HL-60 (cell line): ENCODE results near the gene TMEM198.

Experiments used
- DNase-seq, 2 experiments: peaks; one replicate each; pipeline ENCODE4 v3.0.0-alpha.2; 2010 to 2020; ENCODE audit warnings: low read depth in 1 of 2, low spot score in 1 of 2
- H3K27ac ChIP-seq: fragments of 250-450 bp; sonication (Bioruptor Pico); replicated peaks from 2 replicates; pipeline ENCODE4 v1.5.1; 2020; ENCODE audit warnings: mild to moderate bottlenecking, moderate library complexity
- H3K27me3 ChIP-seq: fragments of 250-450 bp; sonication (Bioruptor Pico); 2 replicates; pipeline ENCODE4 v1.5.1; 2021; ENCODE audit warnings: mild to moderate bottlenecking, moderate library complexity; ENCODE audit not compliant: insufficient read depth, poor library complexity, severe bottlenecking
- H3K4me3 ChIP-seq: replicated peaks from 2 replicates; pipeline ENCODE4 v1.5.1; 2011; ENCODE audit warnings: mild to moderate bottlenecking, control low read depth, low read length; ENCODE audit not compliant: insufficient read depth
- CTCF ChIP-seq: IDR thresholded peaks from one replicate; pipeline ENCODE4 v1.5.1; 2011; ENCODE audit warnings: low read length, control low read depth, inconsistent platforms; ENCODE audit not compliant: insufficient read depth
- GABPA ChIP-seq: IDR thresholded peaks from 2 replicates; pipeline ENCODE4 v1.6.1; 2012; ENCODE audit warnings: low read depth
- POLR2AphosphoS5 ChIP-seq: IDR thresholded peaks from 2 replicates; pipeline ENCODE4 v1.6.1; 2012; ENCODE audit warnings: low read depth
- REST ChIP-seq: IDR thresholded peaks from 2 replicates; pipeline ENCODE4 v1.6.1; 2012; ENCODE audit warnings: low read depth; ENCODE audit not compliant: insufficient replicate concordance
- SPI1 ChIP-seq: IDR thresholded peaks from 2 replicates; pipeline ENCODE4 v1.6.1; 2012; ENCODE audit warnings: low read depth, mild to moderate bottlenecking, borderline replicate concordance

TMEM198 gene

GRCh38 chr2:219514836-219515235 is 29.0 kb upstream of the TMEM198 start:
- peaks cover 77% of the 10 kb centered on the region for H3K27me3 ChIP-seq

GRCh38 chr2:219515874-219516629 is 27.8 kb upstream of the TMEM198 start:
- no peak overlapping the region for H3K4me3 ChIP-seq
- peaks cover 76% of the 10 kb centered on the region for H3K27me3 ChIP-seq
- no peak for DNase-seq
- TF ChIP-seq CTCF (no peak), SPI1 (no peak), REST (no peak), GABPA (no peak), POLR2AphosphoS5 (no peak)
- no peak overlapping the region for H3K27ac ChIP-seq

More at GRCh38 chr2:219514836-219515235, 29.0 kb upstream of the TMEM198 start:
- TF ChIP-seq CTCF (no peak), GABPA (no peak), REST (no peak), POLR2AphosphoS5 (no peak), SPI1 (no peak)
- no peak for DNase-seq
- Histone ChIP-seq H3K4me3 (no peak overlapping the region), H3K27ac (no peak overlapping the region)

- TF ChIP-seq CTCF (no peak), GABPA (no peak), REST (no peak), POLR2AphosphoS5 (no peak)
- H3K4me3 ChIP-seq, result no peak overlapping the region
- DNase-seq, result no peak
- H3K27ac ChIP-seq, result no peak overlapping the region
- peaks cover 79% of the 10 kb centered on the region for H3K27me3 ChIP-seq
These were observed 26.9 kb upstream of the TMEM198 start for GRCh38 chr2:219516888-219517287.
